Transverse colon (tissue), 4 donors: ENCODE measurements around the gene CD276. TPM values are rescaled to one million over a fixed set of nuclear protein-coding genes. Genes with fewer than 3 reads are reported as not detected.

ENCODE experiments used
- DNase-seq: peaks from one replicate; pipeline ENCODE4 v3.0.0-alpha.2; 2019
- H3K27ac ChIP-seq, 4 donors: fragments of 200-600 bp; sonication (generic); 2 replicates each; pipeline ENCODE4 v1.5.1; 2016 to 2018; ENCODE audit warnings: inconsistent platforms in 4 of 4
- H3K27me3 ChIP-seq: fragments of 200-600 bp; sonication (generic); 2 replicates; pipeline ENCODE4 v1.5.1; 2017; ENCODE audit warnings: inconsistent platforms
- H3K36me3 ChIP-seq, 4 donors: fragments of 200-600 bp; sonication (generic); 2 replicates each; pipeline ENCODE4 v1.5.1; 2017 to 2019; ENCODE audit warnings: inconsistent platforms in 4 of 4
- H3K4me1 ChIP-seq, 4 donors: fragments of 200-600 bp; sonication (generic); 2 replicates each; pipeline ENCODE4 v1.5.1; 2017 to 2020; ENCODE audit warnings: inconsistent platforms in 4 of 4
- H3K4me3 ChIP-seq, 4 donors: fragments of 200-600 bp; sonication (generic); 1 replicate in 1 of 4; 2 replicates in 3 of 4; pipeline versions ENCODE4 v1.5.1 to v1.6.1; 2017 to 2019; ENCODE audit warnings: inconsistent platforms in 4 of 4
- H3K9me3 ChIP-seq, 2 donors: fragments of 200-600 bp; sonication (generic); 2 replicates each; pipeline ENCODE4 v1.5.1; 2017 to 2019; ENCODE audit warnings: inconsistent platforms in 2 of 2
- CTCF ChIP-seq, 5 experiments: fragments of 200-600 bp in 3 of 5; fragments of 450-650 bp in 2 of 5; sonication (generic) in 3 of 5; IDR thresholded peaks; 1 replicate in 2 of 5; 2 replicates in 3 of 5; pipeline ENCODE4 v1.5.1; 2016 to 2017; ENCODE audit warnings: antibody characterized with exemption in 5 of 5, inconsistent platforms in 3 of 5, mild to moderate bottlenecking in 2 of 5, moderate library complexity in 1 of 5
- EP300 ChIP-seq: sonication (generic); formaldehyde crosslinking; IDR thresholded peaks from one replicate; pipeline ENCODE4 v1.6.1; 2017; ENCODE audit warnings: antibody characterized with exemption, low read depth
- POLR2A ChIP-seq: fragments of 450-650 bp; IDR thresholded peaks from one replicate; pipeline ENCODE4 v1.6.1; 2016; ENCODE audit warnings: antibody characterized with exemption, mild to moderate bottlenecking, moderate library complexity
- POLR2AphosphoS5 ChIP-seq, 3 donors: sonication (generic); formaldehyde crosslinking; IDR thresholded peaks; one replicate each; pipeline ENCODE4 v1.6.1; 2016; ENCODE audit warnings: antibody characterized with exemption in 3 of 3
- WGBS, 2 donors: methylation state at CpG; one replicate each; pipeline ENCODE4 v1.1.5; 2018; ENCODE audit warnings: low coverage in 1 of 2; 5-methylcytosine and 5-hydroxymethylcytosine counted together
- in situ Hi-C, 4 donors: fragments of 200-750 bp; cut with MboI; loops; one replicate each; pipeline versions ENCODE4 v1.15.0 to v1.15.1; 2017; ENCODE audit warnings: low sequenced_read_pairs in 3 of 4, low pct_ligation_motif_present in 1 of 4, low pct_unique_long_range_greater_than_20kb in 1 of 4
- intact Hi-C: fragments of 100-400 bp; cut with DNase I; formaldehyde crosslinking; loops from one replicate; pipeline ENCODE4 v1.15.1; 2023; ENCODE audit warnings: low total_unique reads
- total RNA-seq, 4 donors: library from RNA; depleted of rRNA; stranded (reverse); fragments of >200 nt; gene quantifications; one replicate each; pipeline ENCODE4 v1.1.0, GENCODE V29; 2016

Gene CD276
- total RNA-seq, 4 donors from 2014 or later = 26.8 to 110 (median 45.7) TPM

GRCh38 chr15:73680549-73680948 is 3.6 kb upstream of the CD276 start:
- in situ Hi-C loops = no loop called here
- 82 to 100% methylated on average over 2 of the region's 2 CpGs for WGBS, 2 donors
- no peaks in the 10 kb centered on the region for H3K36me3 ChIP-seq

GRCh38 chr15:73681063-73681462 is 3.1 kb upstream of the CD276 start:
- Histone ChIP-seq H3K9me3 (no peaks in the 10 kb centered on the region), H3K4me3 (no peak overlapping the region), H3K27me3 (no peaks in the 10 kb centered on the region), H3K27ac (no peak overlapping the region), H3K4me1 (peaks cover 0 to 22% (median 14%) of the 10 kb centered on the region in 4 donors), H3K36me3 (no peaks in the 10 kb centered on the region)
- TF ChIP-seq EP300 (no peak), POLR2A (no peak), CTCF (IDR thresholded peaks at IDR 0.05) (no peak), POLR2AphosphoS5 (IDR thresholded peaks at IDR 0.05) (no peak)
- in situ Hi-C loops = no loop called here
- 63 to 100% methylated on average over 1 to 3 of the region's 3 CpGs for WGBS, 2 donors
- intact Hi-C loops = no loop called here
- no peak for DNase-seq

More at GRCh38 chr15:73680549-73680948, 3.6 kb upstream of the CD276 start:
- Histone ChIP-seq H3K4me3 (no peak overlapping the region), H3K4me1 (peaks cover 0 to 16% (median 13%) of the 10 kb centered on the region in 4 donors), H3K27ac (no peak overlapping the region), H3K9me3 (no peaks in the 10 kb centered on the region), H3K27me3 (no peaks in the 10 kb centered on the region)
- TF ChIP-seq EP300 (no peak), POLR2A (no peak)
- DNase-seq = no peak
- intact Hi-C loops = no loop called here

GRCh38 chr15:73681856-73682599 is 2.2 kb upstream of the CD276 start:
- no peaks in the 10 kb centered on the region for H3K27me3 ChIP-seq
- TF ChIP-seq POLR2AphosphoS5 (IDR thresholded peaks at IDR 0.05) = no peak
- H3K4me1 ChIP-seq = peaks cover 2 to 31% (median 19%) of the 10 kb centered on the region in 4 donors
- no peaks in the 10 kb centered on the region for H3K36me3 ChIP-seq
- no peaks in the 10 kb centered on the region for H3K9me3 ChIP-seq
- H3K4me3 ChIP-seq = no peak overlapping the region
- no peak overlapping the region for H3K27ac ChIP-seq
- WGBS, 2 donors = 75% methylated on average over 3 of the region's 3 CpGs; no CpG with 5 or more reads in 1 of the 2 donors
- intact Hi-C loops (no loop called here), in situ Hi-C loops (no loop called here)
- no peak for DNase-seq

GRCh38 chr15:73682600-73683090 is 1.5 kb upstream of the CD276 start:
- no peaks in the 10 kb centered on the region for H3K36me3 ChIP-seq
- intact Hi-C loops (no loop called here), in situ Hi-C loops (no loop called here)
- no peaks in the 10 kb centered on the region for H3K27me3 ChIP-seq
- no peaks in the 10 kb centered on the region for H3K9me3 ChIP-seq
- TF ChIP-seq POLR2A (no peak), CTCF (IDR thresholded peaks at IDR 0.05) (no peak), EP300 (no peak), POLR2AphosphoS5 (IDR thresholded peaks at IDR 0.05) (no peak)
- H3K4me3 ChIP-seq = no peak overlapping the region
- DNase-seq = no peak
- WGBS, 2 donors = 68 to 80% methylated on average over 4 to 14 of the region's 14 CpGs
- peaks cover 4 to 37% (median 22%) of the 10 kb centered on the region in 4 donors for H3K4me1 ChIP-seq
- no peak overlapping the region for H3K27ac ChIP-seq

- Histone ChIP-seq H3K27me3 (no peaks in the 10 kb centered on the region), H3K27ac (peak overlapping the region; percentile 76 to 90 (median 85)), H3K4me1 (peaks cover 4 to 42% (median 22%) of the 10 kb centered on the region in 4 donors), H3K9me3 (no peaks in the 10 kb centered on the region), H3K36me3 (no peaks in the 10 kb centered on the region), H3K4me3 (peak overlapping the region in 1 of 4 donors; percentile 81)
- in situ Hi-C loops (no loop called here), intact Hi-C loops (no loop called here)
- TF ChIP-seq CTCF (IDR thresholded peaks at IDR 0.05) (peak in 4 of 5 experiments; percentile 18 to 36 (median 26)), POLR2A (no peak)
- WGBS, 2 donors = 53 to 56% methylated on average over 1 to 7 of the region's 7 CpGs
- no peak for DNase-seq
Measured at GRCh38 chr15:73683257-73683776, 866 bp upstream of the CD276 start.
